HCT116 (cell line): ENCODE data around the gene CBR1. TPM values are rescaled to one million over a fixed set of nuclear protein-coding genes. Genes with fewer than 3 reads are reported as not detected.

Experiments
- ATAC-seq: fragments of 200-7000 bp; cut with Tn5 transposase; 2 replicates; pipeline ENCODE4 v1.9.1; 2020; ENCODE audit warnings: mild to moderate bottlenecking, moderate library complexity
- BruUV-seq: library from RNA; stranded (reverse); fragments of 400-500 nt; replicated peaks from 2 replicates; lab custom pipeline; 2021; lab: Mats Ljungman, UMichigan
- CTCF ChIA-PET: fragments of 300-600 bp; sonication (Branson Sonifier 250); formaldehyde crosslinking; loops from one replicate; lab custom pipeline; 2021; ENCODE audit warnings: antibody characterized with exemption; lab: Charles Lee
- POLR2A ChIA-PET: fragments of 300-600, 350-600 bp; sonication (Branson Sonifier 250); formaldehyde crosslinking; loops from one replicate; lab custom pipeline; 2021; ENCODE audit warnings: antibody characterized with exemption; lab: Charles Lee
- RAD21 ChIA-PET, 2 experiments: fragments of 300-600 bp; sonication (Branson Sonifier 250); formaldehyde crosslinking; loops; one replicate each; lab custom pipeline; 2023; ENCODE audit warnings: low total read pairs in 2 of 2; ENCODE audit not compliant: uncharacterized antibody in 2 of 2, unreplicated experiment in 2 of 2, low non-redundant PET in 1 of 2; lab: Charles Lee
- DNase-seq: peaks from one replicate; pipeline ENCODE4 v3.0.0-alpha.2; 2010; ENCODE audit warnings: low read depth, low spot score
- H2AFZ ChIP-seq: fragments of 200-600 bp; shearing (Covaris generic), sonication (generic); 2 replicates; pipeline ENCODE4 v1.6.1; 2017; ENCODE audit warnings: low read depth, mixed run types, mixed read lengths, antibody characterized with exemption, low read length; ENCODE audit not compliant: poor library complexity, severe bottlenecking
- H3K27ac ChIP-seq: 2 replicates; pipeline ENCODE4 v1.5.1; 2012; ENCODE audit warnings: low read depth, low read length
- H3K27me3 ChIP-seq: fragments of 200-600 bp; sonication (generic); 2 replicates; pipeline ENCODE4 v1.6.1; 2016; ENCODE audit warnings: mixed run types, low read length, mixed read lengths; ENCODE audit not compliant: insufficient read depth
- H3K36me3 ChIP-seq, 2 experiments: fragments of 200-500 bp in 1 of 2; fragments of 200-600 bp in 1 of 2; sonication (Bioruptor generic) in 1 of 2; sonication (generic) in 1 of 2; 2 replicates each; pipeline versions ENCODE4 v1.5.1 to v1.6.1; 2014 to 2016; ENCODE audit warnings: low read length in 2 of 2, inconsistent platforms in 1 of 2, mixed read lengths in 1 of 2, mixed run types in 1 of 2; ENCODE audit not compliant: insufficient read depth in 2 of 2, control insufficient read depth in 1 of 2
- H3K4me1 ChIP-seq, 2 experiments: fragments of 200-600 bp in 1 of 2; sonication (generic) in 1 of 2; 2 replicates each; pipeline versions ENCODE4 v1.5.1 to v1.6.1; 2012 to 2017; ENCODE audit warnings: low read length in 2 of 2, inconsistent platforms in 1 of 2, mild to moderate bottlenecking in 1 of 2, mixed read lengths in 1 of 2, mixed run types in 1 of 2, moderate library complexity in 1 of 2; ENCODE audit not compliant: insufficient read depth in 2 of 2, control insufficient read depth in 1 of 2
- H3K4me2 ChIP-seq: fragments of 200-600 bp; sonication (generic); 2 replicates; pipeline ENCODE4 v1.6.1; 2017; ENCODE audit warnings: mixed run types, low read length, mixed read lengths
- H3K4me3 ChIP-seq, 2 experiments: fragments of 200-600 bp in 1 of 2; sonication (generic) in 1 of 2; replicated peaks in 1 of 2; 2 replicates each; pipeline ENCODE4 v1.5.1; 2011 to 2016; ENCODE audit warnings: low read length in 2 of 2, control low read depth in 1 of 2, low read depth in 1 of 2, mild to moderate bottlenecking in 1 of 2, mixed read lengths in 1 of 2, mixed run types in 1 of 2
- H3K79me2 ChIP-seq: fragments of 200-600 bp; sonication (generic); 2 replicates; pipeline ENCODE4 v1.6.1; 2017; ENCODE audit warnings: mild to moderate bottlenecking, mixed run types, low read length, moderate library complexity, mixed read lengths; ENCODE audit not compliant: insufficient read depth
- H3K9ac ChIP-seq: fragments of 200-600 bp; sonication (generic); 2 replicates; pipeline ENCODE4 v1.6.1; 2016; ENCODE audit warnings: low read length, mixed read lengths
- H3K9me2 ChIP-seq: fragments of 200-600 bp; sonication (generic), shearing (Covaris generic); 2 replicates; pipeline ENCODE4 v1.6.1; 2017; ENCODE audit warnings: mixed run types, mild to moderate bottlenecking, moderate library complexity; ENCODE audit not compliant: insufficient read depth
- H3K9me3 ChIP-seq, 2 experiments: fragments of 200-500 bp in 1 of 2; fragments of 200-600 bp in 1 of 2; sonication (Bioruptor generic) in 1 of 2; sonication (generic) in 1 of 2; 2 replicates each; pipeline ENCODE4 v1.6.1; 2014 to 2017; ENCODE audit warnings: low read length in 2 of 2, mixed read lengths in 2 of 2, inconsistent platforms in 1 of 2, low read depth in 1 of 2, mild to moderate bottlenecking in 1 of 2, mixed run types in 1 of 2, moderate library complexity in 1 of 2; ENCODE audit not compliant: control insufficient read depth in 1 of 2, insufficient read depth in 1 of 2
- H4K20me1 ChIP-seq: fragments of 200-600 bp; sonication (generic), shearing (Covaris generic); 2 replicates; pipeline ENCODE4 v1.6.1; 2017; ENCODE audit warnings: mixed run types, mild to moderate bottlenecking, moderate library complexity; ENCODE audit not compliant: insufficient read depth
- CEBPB ChIP-seq: IDR thresholded peaks from 2 replicates; pipeline ENCODE4 v1.6.1; 2012; ENCODE audit warnings: low read depth
- EGR1 ChIP-seq: IDR thresholded peaks from 2 replicates; pipeline ENCODE4 v1.6.1; 2012; ENCODE audit warnings: low read depth
- ELF1 ChIP-seq: IDR thresholded peaks from 2 replicates; pipeline ENCODE4 v1.6.1; 2012; ENCODE audit warnings: low read depth, borderline replicate concordance
- EZH2phosphoT487 ChIP-seq: fragments of 200-600 bp; IDR thresholded peaks from 2 replicates; pipeline ENCODE4 v1.6.1; 2018; ENCODE audit warnings: antibody characterized with exemption, borderline replicate concordance
- JUND ChIP-seq: IDR thresholded peaks from 2 replicates; pipeline ENCODE4 v1.6.1; 2012
- MAX ChIP-seq: IDR thresholded peaks from 2 replicates; pipeline ENCODE4 v1.6.1; 2012
- POLR2A ChIP-seq: IDR thresholded peaks from 2 replicates; pipeline ENCODE4 v1.7.0; 2011; ENCODE audit warnings: borderline replicate concordance; ENCODE audit not compliant: insufficient read depth, insufficient read length; ENCODE audit errors: extremely low read depth
- POLR2AphosphoS5 ChIP-seq: IDR thresholded peaks from 2 replicates; pipeline ENCODE4 v1.6.1; 2011; ENCODE audit warnings: mild to moderate bottlenecking, low read depth, low read length, moderate library complexity
- SIN3A ChIP-seq: IDR thresholded peaks from 2 replicates; pipeline ENCODE4 v1.6.1; 2012; ENCODE audit warnings: low read depth
- SRF ChIP-seq: IDR thresholded peaks from 2 replicates; pipeline ENCODE4 v1.6.1; 2012; ENCODE audit warnings: low read depth
- TCF7L2 ChIP-seq: IDR thresholded peaks from 2 replicates; pipeline ENCODE4 v1.7.0; 2011; ENCODE audit warnings: borderline replicate concordance, inconsistent platforms; ENCODE audit not compliant: insufficient read depth, insufficient read length; ENCODE audit errors: extremely low read depth
- YY1 ChIP-seq: IDR thresholded peaks from 2 replicates; pipeline ENCODE4 v1.6.1; 2011; ENCODE audit warnings: low read length, low read depth, moderate library complexity, mild to moderate bottlenecking; ENCODE audit not compliant: insufficient replicate concordance; ENCODE audit errors: extremely low read depth
- ZBTB33 ChIP-seq: IDR thresholded peaks from 2 replicates; pipeline ENCODE4 v1.6.1; 2011; ENCODE audit warnings: mild to moderate bottlenecking, low read length, moderate library complexity; ENCODE audit not compliant: insufficient replicate concordance; ENCODE audit errors: extremely low read depth
- ZFX ChIP-seq: fragments of 450-650 bp; IDR thresholded peaks from 2 replicates; pipeline ENCODE4 v1.6.1; 2017
- ZNF274 ChIP-seq: fragments of 200-500 bp; sonication (Bioruptor generic); IDR thresholded peaks from 2 replicates; pipeline ENCODE4 v1.6.1; 2014; ENCODE audit warnings: mild to moderate bottlenecking, low read depth, low read length, inconsistent platforms
- intact Hi-C: fragments of 100-400 bp; cut with micrococcal nuclease; formaldehyde crosslinking; loops from 2 replicates; pipeline ENCODE4 v1.10.0; 2022
- total RNA-seq: library from RNA; stranded (reverse); gene quantifications from one replicate; pipeline ENCODE4 v1.2.1, GENCODE V29; 2021; ENCODE audit not compliant: unreplicated experiment
- TF ChIP-seq, protein P1 (sequence below): IDR thresholded peaks from 2 replicates; pipeline ENCODE4 v1.6.1; 2012
- TF ChIP-seq, protein P2 (sequence below): IDR thresholded peaks from 2 replicates; pipeline ENCODE4 v1.6.1; 2012; ENCODE audit warnings: low read depth
- TF ChIP-seq, protein P3 (sequence below), 3 experiments: fragments of 200-600 bp in 1 of 3; sonication (generic) in 1 of 3; IDR thresholded peaks in 2 of 3; conservative IDR thresholded peaks in 1 of 3; 2 replicates each; pipeline ENCODE4 v1.5.1; 2012 to 2017; ENCODE audit warnings: low read depth in 2 of 3, low read length in 2 of 3, antibody characterized with exemption in 1 of 3, borderline replicate concordance in 1 of 3, control low read depth in 1 of 3, mild to moderate bottlenecking in 1 of 3, mixed read lengths in 1 of 3, mixed run types in 1 of 3, moderate library complexity in 1 of 3; ENCODE audit not compliant: insufficient read depth in 1 of 3

The CBR1 gene
- total RNA-seq, 1 experiment from 2014 or later, result 0.91 TPM

DNA sequence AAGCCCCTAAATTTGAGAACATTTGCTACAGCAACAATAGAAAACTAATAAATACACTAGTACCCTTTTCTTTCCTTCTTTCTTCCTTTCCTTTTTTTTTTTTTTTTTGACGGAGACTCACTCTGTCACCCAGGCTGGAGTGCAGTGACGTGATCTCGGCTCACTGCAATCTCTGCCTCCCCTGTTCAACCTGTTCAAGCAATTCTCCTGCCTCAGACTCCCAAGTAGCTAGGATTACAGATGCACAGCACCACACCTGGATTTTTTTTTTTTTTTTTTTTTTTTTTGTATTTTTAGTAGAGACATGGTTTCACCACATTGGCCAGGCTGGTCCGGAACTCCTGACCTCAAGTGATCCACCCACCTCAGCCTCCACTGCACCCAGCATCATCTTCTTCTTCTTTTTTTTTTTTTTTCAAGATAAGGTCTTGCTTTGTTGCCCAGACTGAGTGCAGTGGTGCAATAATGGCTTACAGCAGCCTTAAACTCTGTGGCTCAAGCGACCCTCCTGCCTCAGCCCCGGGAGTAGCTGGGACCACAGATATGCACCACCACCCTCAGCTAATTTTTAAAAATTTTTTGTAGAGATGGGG, 45.4 kb downstream of the CBR1 start:
- ChIA-PET POLR2A (no interaction called here), RAD21 (interaction anchor here in 1 of 2 experiments (0.7 kb wide), 1 partner anchor 88 kb away, joined by 9 read pairs; no protein-coding TSS in a partner anchor), CTCF (interaction anchor here (1.0 kb wide), 1 partner anchor 7 kb away, joined by 4 read pairs; no protein-coding TSS in a partner anchor)
- intact Hi-C loops, result no loop called here
- no peaks in the 10 kb centered on the region for H3K36me3 ChIP-seq
- H4K20me1 ChIP-seq, result no peaks in the 10 kb centered on the region
- H2AFZ ChIP-seq, result no peak overlapping the region
- no peaks in the 10 kb centered on the region for H3K79me2 ChIP-seq
- TF ChIP-seq EGR1 (no peak), ELF1 (no peak), SIN3A (no peak), TCF7L2 (no peak), SRF (no peak), JUND (no peak), POLR2A (no peak), ZFX (no peak), YY1 (no peak), POLR2AphosphoS5 (no peak), EZH2phosphoT487 (no peak), MAX (no peak), ZBTB33 (no peak), CEBPB (no peak), ZNF274 (no peak)
- TF ChIP-seq, protein P1, sequence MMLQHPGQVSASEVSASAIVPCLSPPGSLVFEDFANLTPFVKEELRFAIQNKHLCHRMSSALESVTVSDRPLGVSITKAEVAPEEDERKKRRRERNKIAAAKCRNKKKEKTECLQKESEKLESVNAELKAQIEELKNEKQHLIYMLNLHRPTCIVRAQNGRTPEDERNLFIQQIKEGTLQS, result no peak
- TF ChIP-seq, protein P2, sequence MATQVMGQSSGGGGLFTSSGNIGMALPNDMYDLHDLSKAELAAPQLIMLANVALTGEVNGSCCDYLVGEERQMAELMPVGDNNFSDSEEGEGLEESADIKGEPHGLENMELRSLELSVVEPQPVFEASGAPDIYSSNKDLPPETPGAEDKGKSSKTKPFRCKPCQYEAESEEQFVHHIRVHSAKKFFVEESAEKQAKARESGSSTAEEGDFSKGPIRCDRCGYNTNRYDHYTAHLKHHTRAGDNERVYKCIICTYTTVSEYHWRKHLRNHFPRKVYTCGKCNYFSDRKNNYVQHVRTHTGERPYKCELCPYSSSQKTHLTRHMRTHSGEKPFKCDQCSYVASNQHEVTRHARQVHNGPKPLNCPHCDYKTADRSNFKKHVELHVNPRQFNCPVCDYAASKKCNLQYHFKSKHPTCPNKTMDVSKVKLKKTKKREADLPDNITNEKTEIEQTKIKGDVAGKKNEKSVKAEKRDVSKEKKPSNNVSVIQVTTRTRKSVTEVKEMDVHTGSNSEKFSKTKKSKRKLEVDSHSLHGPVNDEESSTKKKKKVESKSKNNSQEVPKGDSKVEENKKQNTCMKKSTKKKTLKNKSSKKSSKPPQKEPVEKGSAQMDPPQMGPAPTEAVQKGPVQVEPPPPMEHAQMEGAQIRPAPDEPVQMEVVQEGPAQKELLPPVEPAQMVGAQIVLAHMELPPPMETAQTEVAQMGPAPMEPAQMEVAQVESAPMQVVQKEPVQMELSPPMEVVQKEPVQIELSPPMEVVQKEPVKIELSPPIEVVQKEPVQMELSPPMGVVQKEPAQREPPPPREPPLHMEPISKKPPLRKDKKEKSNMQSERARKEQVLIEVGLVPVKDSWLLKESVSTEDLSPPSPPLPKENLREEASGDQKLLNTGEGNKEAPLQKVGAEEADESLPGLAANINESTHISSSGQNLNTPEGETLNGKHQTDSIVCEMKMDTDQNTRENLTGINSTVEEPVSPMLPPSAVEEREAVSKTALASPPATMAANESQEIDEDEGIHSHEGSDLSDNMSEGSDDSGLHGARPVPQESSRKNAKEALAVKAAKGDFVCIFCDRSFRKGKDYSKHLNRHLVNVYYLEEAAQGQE, result no peak
- TF ChIP-seq, protein P3, sequence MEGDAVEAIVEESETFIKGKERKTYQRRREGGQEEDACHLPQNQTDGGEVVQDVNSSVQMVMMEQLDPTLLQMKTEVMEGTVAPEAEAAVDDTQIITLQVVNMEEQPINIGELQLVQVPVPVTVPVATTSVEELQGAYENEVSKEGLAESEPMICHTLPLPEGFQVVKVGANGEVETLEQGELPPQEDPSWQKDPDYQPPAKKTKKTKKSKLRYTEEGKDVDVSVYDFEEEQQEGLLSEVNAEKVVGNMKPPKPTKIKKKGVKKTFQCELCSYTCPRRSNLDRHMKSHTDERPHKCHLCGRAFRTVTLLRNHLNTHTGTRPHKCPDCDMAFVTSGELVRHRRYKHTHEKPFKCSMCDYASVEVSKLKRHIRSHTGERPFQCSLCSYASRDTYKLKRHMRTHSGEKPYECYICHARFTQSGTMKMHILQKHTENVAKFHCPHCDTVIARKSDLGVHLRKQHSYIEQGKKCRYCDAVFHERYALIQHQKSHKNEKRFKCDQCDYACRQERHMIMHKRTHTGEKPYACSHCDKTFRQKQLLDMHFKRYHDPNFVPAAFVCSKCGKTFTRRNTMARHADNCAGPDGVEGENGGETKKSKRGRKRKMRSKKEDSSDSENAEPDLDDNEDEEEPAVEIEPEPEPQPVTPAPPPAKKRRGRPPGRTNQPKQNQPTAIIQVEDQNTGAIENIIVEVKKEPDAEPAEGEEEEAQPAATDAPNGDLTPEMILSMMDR (IDR thresholded peaks at IDR 0.05 in 2 of 3, conservative IDR thresholded peaks at IDR 0.05 in 1 of 3; ENCODE audit: borderline replicate concordance in 1 of 3, insufficient read depth in 1 of 3, low read depth in 2 of 3, low read length in 2 of 3), result no peak
- H3K4me2 ChIP-seq, result no peak overlapping the region
- no peaks in the 10 kb centered on the region for H3K9me2 ChIP-seq
- no peak overlapping the region for H3K9ac ChIP-seq
- H3K9me3 ChIP-seq, result no peaks in the 10 kb centered on the region
- no peak overlapping the region for H3K4me3 ChIP-seq
- H3K27me3 ChIP-seq, result no peaks in the 10 kb centered on the region
- BruUV-seq, result no TSS peak
- ATAC-seq, result no peak
- H3K4me1 ChIP-seq, result peaks cover 0 to 10% of the 10 kb centered on the region in 2 experiments; a peak in 3 of 4 replicates
- H3K27ac ChIP-seq, result no peak overlapping the region
- no peak for DNase-seq
